Occipital lobe (tissue), 2 donors: Measurements from ENCODE around the gene SCP2D1. TPM values are rescaled to one million over a fixed set of nuclear protein-coding genes. Genes with fewer than 3 reads are reported as not detected.
"Not testable (repeated sequence)": the region's sequence is repeated elsewhere in the genome, so short reads cannot be mapped to it uniquely, and the experiment has no call there.

Experiments
- DNase-seq: peaks from one replicate; lab custom pipeline; 2025; lab: John Stamatoyannopoulos, UW
- total RNA-seq: library from RNA; depleted of rRNA; stranded (reverse); fragments of >200 nt; gene quantifications from one replicate; pipeline ENCODE4 v1.2.3, GENCODE V29; 2014

The SCP2D1 gene
- not detected for total RNA-seq

DNA sequence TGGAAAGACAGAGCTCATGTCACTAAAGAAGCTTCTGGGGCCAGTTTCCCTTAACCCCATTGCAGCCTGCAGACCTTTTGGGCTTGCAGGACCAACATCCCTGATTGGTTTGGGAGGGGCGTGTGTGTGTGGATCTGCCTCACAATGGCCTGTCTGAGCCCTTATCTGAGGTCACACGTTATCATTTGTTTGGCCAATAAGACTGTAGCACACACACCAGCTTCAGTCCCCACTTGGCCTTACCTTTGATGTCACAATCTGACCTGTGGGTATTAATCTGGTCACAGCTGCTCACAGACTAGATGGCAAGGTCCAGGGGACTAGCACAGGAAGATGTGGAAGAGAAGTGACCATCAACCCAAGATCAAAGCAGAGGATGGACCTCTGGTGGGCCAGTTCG is at the start of gene SCP2D1:
SCP2D1 (plus strand) TSS at position 301 of the 400 bp plus-strand sequence; CDS start at position 334, 33 bp downstream.
- DNase-seq, result no peak

DNA sequence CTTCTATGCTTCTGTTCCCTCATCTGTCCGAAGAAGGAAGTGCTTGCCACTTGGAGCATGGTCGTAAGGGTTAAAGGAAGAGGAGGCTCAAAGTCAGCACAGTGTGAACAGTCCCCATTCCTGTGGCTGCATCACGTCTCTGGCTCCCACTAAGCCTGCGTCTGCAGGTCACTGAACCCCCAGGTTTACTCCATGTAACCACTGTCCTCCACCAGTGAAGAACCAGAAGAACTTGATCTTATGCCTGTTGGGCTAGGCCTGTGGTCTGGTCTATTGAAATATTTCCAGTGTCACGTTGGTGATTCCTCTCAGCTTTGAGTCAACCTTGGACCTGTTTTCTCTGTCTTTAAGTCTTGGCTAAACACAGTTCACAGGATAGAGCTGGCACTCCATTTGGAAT is 45.9 kb upstream of the SCP2D1 start:
- DNase-seq, result no peak

DNA sequence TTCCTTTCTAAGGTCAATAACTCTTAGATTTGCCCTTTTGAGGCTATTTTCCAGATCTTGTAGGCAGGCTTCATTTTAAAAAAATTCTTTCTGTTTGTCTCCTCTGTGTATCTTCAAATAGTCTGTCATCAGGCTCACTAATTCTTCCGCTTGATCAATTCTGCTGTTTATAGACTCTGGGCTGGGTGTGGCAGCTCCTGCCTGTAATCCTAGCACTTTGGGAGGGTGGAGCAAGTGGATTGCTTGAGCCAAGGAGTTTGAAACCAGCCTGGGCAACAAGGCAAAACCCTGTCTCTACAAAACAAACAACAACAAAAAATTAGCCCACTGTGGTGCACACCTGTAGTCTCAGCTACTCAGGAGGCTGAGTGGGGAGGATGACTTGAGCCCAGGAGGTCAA is 40.0 kb upstream of the SCP2D1 start:
- DNase-seq, result no peak

DNA sequence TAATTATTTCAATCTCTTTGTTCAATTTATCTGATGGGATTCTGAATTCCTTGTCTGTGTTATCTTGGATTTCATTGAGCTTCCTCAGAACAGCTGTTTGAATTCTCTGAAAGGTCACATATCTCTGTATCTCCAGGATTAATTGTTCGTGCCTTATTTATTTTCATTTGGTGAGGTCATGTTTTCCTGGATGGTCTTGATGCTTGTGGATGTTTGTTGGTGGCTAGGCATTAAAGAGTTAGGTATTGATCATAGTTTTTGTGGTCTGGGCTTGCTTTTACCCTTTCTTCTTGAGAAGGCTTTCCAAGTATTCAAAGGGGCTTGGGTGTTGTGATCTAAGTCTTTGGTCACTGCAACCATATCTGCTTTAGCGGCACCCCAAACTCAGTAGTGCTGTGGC is 39.4 kb upstream of the SCP2D1 start:
- DNase-seq, result no peak

DNA sequence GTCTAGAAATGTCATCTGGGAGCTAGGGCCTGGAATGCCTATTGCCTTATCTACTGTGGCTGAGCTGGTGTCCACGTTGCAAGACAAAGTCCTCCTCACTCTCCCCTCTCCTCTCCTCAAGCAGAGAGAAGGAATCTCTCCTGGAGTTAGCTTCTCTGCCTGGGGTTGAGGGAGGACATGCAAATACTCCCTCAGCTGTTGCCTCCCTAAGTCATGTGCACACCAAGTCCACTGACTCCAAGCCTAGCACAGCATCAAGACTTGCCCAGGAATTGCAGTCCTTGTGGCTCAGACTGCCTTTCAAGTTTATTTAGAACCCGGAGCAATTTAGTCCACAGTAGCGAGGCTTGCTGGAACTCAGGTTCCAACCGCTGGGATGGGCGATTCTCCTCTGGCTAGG is 38.0 kb upstream of the SCP2D1 start:
- DNase-seq, result no peak

DNA sequence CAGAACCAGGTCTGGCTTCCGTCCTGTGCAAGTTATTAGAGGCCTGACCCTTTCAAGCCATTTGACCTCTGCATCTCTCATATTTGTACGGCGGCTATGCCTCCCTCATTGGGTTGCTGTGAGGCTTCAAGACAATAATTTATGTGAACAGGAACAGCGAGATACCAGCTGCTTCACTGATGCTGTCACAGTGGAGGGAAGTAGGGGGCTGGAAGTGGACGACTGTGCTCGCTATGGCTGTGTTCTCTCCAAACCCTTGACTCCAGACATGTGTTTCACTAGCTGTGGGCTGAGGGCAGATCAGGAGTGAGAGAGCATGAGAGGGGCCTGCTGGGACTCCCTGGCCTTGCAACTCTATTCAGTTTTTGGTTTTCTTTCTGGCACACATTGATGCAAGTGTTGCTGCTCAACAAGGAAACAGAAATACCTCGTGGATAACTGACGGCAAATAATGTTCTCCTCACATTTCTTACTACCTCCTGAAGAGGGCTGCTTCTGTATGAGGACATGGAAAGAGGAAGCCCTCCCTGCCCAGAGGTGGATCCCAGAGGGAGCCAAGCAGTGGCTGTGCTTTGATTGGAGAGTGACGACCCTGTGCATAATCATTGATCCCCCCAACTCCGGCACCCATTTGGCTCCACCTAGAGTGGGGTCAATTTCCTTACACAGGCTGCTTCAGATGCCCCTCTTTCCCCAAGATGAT is 34.7 kb upstream of the SCP2D1 start:
- no peak for DNase-seq

DNA sequence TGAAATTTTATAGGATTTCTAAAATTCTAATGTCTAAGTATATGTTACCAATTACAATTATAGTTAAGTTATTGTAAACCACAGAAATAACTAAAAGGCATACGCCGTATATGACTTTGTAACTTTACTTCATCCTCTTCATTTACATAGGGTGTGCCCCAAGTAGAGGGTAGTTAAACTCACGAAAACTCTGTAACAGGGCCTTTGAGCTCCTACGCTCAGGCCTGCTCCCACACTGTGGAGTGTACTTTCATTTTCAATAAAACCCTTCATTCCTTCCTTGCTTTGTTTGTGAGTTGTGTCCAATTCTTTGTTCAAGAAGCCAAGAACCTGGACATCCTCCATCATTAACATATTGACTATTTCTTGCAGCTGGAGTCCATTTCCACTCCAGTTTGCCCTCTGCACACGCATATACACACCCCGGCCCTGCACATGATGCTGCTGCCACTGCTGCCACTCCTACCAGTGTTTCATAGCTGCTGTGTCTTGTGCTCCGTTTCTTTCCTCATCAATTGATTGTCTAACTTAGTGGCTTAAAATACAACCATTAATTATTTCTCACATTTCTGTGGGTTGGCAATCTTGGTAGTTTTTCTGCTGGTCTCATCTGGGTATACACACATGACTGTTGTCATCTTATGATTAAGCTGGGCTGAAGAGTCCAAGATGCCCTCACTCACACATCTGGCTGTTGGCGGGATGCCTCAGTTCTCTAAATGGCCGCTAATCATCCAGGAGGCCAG is 33.0 kb upstream of the SCP2D1 start:
- no peak for DNase-seq

DNA sequence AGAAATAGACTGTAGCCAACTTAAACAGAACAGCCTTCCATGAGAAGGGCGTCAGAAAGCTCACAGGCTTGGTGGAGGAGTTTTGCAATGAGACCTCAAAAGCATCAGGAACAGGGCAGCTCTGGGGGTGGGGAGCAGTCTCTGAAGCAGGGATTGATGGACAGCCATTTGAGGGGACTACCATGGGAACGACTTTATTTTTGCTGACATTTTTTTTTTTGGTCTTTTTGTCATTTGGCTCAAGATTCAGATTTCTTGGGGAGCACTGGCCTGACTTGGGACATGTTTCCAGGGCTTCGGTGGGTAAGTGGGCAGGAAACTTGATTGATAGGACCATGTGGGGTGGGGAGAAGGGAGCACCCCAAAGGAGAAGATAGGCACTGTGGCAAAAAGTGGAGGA is 32.1 kb upstream of the SCP2D1 start:
- no peak for DNase-seq

DNA sequence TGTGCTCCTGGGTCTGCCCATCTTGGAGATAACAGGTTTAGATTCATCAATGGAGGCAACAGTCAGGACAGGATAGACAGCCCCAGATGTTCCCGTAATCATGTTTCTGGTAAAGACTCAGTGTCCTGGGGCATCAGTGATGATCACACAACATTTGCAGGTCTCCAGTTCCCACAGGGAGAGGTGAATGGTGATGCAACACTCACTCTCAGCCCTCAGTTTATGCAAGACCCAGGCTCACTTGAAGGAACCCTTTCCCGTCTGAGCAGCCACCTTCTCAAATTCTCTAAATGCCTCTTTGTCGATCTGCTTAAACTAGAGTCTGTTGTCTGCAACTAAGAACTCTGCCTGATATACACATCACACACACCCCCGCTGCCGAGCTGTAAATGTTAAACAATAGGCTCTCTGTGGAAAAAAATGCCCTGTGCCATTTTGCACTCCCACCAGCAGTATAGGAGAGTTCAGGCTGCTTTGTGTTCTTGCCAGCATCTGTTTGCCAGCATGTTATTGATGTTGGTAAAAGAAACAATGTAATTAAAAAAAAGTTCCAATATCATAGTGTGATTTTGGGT is 30.1 kb upstream of the SCP2D1 start:
- DNase-seq, result no peak

DNA sequence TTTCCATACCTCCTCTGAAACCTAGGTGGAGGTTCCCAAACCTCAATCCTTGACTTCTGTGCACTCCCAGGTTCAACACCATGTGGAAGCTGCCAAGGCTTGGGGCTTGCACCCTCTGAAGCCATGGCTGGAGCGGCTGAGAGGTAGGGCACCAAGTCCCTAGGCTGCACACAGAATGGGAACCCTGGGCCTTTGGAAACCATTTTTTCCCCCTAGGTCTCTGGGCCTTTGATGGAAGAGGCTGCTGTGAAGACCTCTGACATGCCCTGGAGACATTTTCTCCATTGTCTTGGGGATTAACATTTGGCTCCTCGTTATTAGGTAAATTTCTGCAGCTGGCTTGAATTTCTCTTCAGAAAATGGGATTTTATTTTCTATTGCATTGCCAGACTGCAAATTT is 26.5 kb upstream of the SCP2D1 start:
- not testable (repeated sequence) for DNase-seq

DNA sequence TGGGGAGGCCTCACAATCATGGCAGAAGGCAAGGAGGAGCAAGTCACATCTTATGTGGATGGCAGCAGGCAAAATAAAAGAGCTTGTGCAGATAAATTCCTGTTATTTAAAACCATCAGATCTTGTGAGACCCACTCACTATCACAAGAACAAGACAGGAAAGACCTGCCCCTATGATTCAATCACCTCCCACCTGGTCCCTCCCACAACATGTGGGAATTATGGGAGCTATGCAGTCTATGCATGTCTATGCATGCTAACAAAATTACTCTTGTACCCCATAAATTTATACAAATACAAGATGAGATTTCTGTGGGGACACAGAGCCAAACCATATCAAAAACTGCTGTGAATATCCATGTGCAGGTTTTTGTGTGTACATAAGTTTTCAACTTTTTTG is 25.6 kb upstream of the SCP2D1 start:
- DNase-seq, result no peak

DNA sequence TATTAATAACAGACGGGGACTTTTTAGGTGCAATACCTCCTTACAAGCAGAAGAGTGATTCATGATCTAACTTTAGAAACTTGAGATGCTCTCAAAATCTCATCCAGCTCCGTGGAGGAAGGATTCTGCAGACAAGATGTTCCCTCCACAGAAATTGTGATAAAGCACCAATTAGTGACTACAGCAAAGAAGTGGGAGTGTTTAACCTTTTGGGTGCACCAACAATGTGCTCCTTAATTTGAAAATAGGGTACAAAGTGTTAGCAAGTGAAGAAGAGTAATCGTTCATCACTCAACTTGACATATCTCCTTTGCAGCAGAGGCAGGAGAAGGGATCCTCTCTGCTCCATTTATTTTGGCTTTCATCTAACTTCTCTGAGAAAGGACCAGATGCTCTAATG is 22.8 kb upstream of the SCP2D1 start:
- DNase-seq, result no peak

DNA sequence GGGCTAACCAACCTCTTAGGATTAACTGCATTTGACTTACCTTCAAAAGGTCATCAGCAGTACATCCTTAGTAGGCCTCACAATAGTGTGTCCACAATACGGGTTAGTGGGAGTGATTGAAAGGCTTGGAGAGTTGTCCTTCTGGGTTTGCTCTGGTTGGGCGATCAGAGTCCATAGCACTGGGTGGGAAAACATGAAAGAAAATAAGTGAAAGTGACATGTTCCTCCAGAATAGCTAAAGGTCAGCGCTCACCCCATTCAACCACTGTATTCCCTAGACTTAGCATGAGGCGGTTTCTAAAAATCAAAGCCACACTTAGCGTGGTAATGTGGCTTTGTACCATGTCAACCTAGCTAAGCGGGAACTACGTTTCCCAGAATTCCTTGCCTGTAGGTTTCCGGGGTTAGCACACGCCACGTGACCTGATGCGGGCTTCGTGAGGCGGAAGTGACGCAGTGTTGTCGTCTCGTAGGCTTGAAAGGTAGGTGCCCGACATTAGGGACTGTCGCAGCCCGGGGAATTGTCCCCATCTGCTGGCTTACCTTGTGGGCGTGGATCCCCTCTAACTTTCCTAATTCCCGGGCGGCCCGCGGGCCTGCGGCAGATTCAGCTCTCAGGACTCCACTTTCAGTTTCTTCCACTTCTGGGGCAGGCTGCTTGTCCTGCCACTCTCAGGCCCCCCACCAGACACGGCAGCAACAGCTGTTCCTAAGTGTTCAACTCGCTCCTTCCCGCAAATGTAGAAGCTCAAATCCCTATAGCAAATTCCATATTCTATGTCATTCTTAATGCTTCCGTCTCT is 19.8 kb upstream of the SCP2D1 start:
- DNase-seq, result peak; percentile 84

DNA sequence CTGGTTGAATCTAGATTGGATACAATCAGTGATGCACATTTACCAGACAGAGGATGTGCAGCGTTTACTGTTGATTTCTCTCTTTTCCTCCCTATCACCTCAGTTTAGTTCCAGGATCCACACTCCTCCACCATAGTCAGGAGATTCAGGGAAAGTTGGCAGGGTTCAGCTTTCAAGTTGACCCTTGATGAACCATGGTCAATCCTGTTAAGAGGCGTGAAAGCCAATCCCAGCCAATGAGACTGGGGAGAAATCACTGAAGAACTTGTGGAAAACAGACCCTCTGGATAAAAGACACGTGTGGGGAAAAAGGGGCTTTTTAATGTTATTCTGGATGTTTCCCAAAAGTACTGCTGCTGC is 19.2 kb upstream of the SCP2D1 start:
- DNase-seq, result no peak

DNA sequence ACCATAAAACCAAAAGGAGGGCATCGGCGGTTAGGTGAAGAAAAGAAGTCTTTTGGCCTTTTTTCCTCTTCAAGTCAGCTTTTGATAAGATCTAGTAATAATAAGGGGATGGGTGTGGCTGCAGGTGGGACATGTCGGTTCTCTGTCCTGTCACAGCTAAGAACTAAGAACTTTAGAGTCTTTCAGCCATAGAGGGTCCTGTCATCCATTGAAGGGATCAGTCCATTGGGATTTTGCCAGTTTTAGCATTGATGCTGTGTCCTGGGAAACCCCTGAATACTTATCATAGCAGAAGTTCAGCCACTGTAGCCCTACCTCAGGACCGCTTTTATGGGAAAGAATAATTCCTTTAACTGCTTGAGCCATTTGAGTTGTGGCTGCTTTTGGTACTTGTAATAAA is 18.2 kb upstream of the SCP2D1 start:
- no peak for DNase-seq

DNA sequence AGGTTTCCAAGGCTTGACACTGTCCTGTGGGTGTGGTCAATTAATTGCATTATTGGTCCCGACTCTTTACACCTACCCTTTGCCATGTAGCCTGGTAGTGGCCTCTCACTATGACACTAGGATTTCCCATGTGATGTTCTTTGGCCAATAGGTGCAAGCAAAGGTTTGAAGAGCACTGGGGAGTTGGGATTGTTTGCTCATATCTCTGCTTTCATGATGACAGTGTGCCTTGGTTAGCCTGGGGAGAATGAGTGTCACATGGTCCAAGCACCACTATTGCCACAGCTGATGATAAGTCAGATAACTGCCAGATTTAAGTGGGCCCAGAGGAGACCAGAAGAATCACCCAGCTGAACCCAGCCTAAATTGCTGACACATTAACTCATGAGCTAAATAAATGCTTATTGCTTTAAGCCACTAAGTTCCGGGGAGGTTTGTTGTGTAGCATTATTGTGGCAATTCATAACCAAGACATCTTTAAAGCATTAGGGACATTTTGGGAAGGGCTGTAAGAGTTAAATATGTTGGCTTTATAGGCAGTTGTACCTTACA is 17.2 kb upstream of the SCP2D1 start:
- DNase-seq, result no peak

DNA sequence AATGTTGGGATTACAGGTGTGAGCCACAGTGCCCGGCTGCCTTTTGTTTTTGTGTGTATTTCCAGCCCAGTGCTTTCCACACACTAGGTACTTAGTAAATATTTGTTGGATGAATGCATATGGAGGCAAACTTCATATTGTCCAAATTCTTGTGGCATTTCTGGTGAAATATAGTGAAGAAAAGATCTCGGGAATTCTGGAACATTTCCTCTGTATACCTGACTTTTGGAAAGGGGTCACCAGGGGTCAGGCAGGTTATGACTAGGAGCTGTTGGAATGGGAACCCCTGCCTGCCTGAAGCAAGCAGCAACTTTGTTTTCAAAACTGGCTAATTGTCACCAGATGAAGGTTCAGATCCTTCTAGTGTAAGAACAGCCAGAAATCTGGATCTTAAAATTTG is 12.1 kb upstream of the SCP2D1 start:
- DNase-seq, result no peak

DNA sequence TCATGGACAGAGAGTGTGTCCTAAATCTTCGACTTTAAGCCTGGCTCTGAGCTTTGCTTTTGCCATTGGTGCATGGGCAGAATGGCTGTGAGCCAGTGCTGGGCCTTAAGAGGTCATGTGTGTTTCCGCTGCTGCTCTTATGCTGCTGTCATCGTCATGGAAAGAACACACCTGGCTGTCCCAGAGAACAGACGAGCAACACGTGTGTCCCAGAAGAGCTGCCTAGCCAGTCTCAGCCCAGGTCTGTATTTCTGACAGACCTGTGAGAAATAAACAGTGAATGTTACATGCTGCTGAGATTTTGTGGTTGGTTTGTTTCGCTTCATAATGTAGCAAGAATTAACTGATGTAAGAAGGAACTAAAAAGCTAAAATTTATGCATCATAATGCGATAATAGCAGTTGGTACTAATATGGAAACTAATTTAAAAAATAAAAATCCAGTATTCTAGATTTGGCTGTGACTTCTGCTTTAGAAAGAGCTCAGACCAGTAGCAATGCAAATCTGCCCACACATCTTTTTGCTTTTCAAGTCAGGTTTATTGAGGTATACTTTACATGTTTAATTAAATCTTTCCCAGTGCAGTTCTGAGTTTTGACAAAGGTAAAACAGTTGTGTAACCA is 11.5 kb upstream of the SCP2D1 start:
- no peak for DNase-seq

DNA sequence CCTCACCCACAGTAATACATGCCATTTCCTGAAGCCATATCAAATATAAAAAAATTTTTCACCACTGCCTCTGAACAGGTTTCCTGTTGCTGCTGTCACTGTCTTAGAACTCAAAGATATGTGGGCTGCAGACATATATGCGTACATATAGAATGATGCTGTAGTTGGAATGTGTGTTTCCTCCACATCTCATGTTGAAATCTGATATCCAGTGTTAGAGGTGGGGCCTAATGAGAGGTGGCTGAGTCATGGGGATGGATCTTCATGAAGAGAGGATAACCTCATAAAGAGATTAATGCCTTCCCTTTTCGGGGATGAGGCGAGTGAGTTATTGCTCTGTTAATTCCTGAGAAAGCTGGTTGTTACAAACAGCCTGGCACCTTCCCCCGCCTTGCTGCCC is 7.7 kb upstream of the SCP2D1 start:
- no peak for DNase-seq

DNA sequence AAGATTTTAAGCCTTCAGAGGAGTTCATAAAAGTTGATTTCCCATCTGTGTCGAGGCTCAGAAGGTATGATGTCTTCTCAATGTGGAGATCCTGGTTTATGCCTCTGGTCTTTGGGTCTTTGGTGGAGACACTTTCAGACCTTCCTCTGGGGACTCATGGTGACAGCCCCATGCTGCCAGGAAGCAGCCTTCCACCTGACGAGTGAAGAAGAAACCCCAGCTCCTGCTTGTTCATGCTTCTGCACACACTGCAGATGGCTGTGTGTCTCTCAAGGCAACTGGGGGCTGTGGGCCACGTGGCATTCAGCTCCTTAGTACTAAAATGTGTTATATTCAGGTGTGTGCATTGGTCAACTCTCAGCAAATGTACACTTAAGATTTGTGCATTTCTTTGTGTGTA is 4.9 kb upstream of the SCP2D1 start:
- no peak for DNase-seq

DNA sequence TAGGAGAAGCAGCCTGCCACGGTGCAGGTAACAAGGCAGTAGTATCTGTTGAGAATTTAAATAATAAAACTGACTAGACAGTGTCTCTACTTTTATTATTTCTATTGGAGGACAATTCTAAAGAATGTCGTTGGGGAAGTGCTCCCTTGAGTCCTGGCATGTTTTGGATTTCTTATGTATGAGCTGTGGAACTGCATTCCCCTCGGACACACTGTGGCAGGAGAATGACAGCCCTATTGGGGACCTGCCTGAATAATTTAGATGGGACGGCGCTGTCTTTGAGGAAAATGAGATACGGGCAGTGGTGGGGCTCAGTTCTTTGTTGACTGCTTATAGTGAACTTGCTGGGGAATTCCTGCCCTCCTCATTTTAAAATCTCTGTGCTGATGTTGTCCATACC is 2.4 kb upstream of the SCP2D1 start:
- DNase-seq, result no peak
